Thyroid gland (tissue), 4 donors: Measurements from ENCODE around the gene FOXL3. TPM values are rescaled to one million over a fixed set of nuclear protein-coding genes. Genes with fewer than 3 reads are reported as not detected.

Experiments
- DNase-seq, 2 donors: peaks; one replicate each; pipeline ENCODE4 v3.0.0-alpha.2; 2019
- H3K27ac ChIP-seq, 3 donors: fragments of 200-600 bp; sonication (generic); 1 replicate in 2 of 3; 2 replicates in 1 of 3; pipeline ENCODE4 v1.5.1; 2016 to 2019; ENCODE audit warnings: mild to moderate bottlenecking in 1 of 3, moderate library complexity in 1 of 3
- H3K27me3 ChIP-seq: fragments of 200-600 bp; sonication (generic); one replicate; pipeline ENCODE4 v1.5.1; 2019
- H3K36me3 ChIP-seq, 2 donors: fragments of 200-600 bp; sonication (generic); one replicate each; pipeline ENCODE4 v1.5.1; 2016 to 2019
- H3K4me1 ChIP-seq, 2 donors: fragments of 200-600 bp; sonication (generic); one replicate each; pipeline ENCODE4 v1.5.1; 2017 to 2019
- H3K4me3 ChIP-seq, 3 donors: fragments of 200-600 bp; sonication (generic); replicated peaks in 1 of 3; 1 replicate in 2 of 3; 2 replicates in 1 of 3; pipeline ENCODE4 v1.5.1; 2016; ENCODE audit warnings: mild to moderate bottlenecking in 1 of 3
- H3K9me3 ChIP-seq: fragments of 200-600 bp; sonication (generic); one replicate; pipeline ENCODE4 v1.5.1; 2017
- CTCF ChIP-seq, 6 experiments: fragments of 200-600 bp in 3 of 6; fragments of 450-650 bp in 3 of 6; sonication (generic) in 3 of 6; IDR thresholded peaks; one replicate each; pipeline ENCODE4 v1.5.1; 2016 to 2019; ENCODE audit warnings: antibody characterized with exemption in 6 of 6, mild to moderate bottlenecking in 2 of 6, inconsistent platforms in 1 of 6, moderate library complexity in 1 of 6
- POLR2A ChIP-seq, 2 donors: fragments of 450-650 bp; IDR thresholded peaks; one replicate each; pipeline ENCODE4 v1.6.1; 2017; ENCODE audit warnings: antibody characterized with exemption in 2 of 2, mild to moderate bottlenecking in 2 of 2, moderate library complexity in 1 of 2
- WGBS, 2 donors: methylation state at CpG; one replicate each; pipeline ENCODE4 v1.1.5; 2017; 5-methylcytosine and 5-hydroxymethylcytosine counted together
- intact Hi-C: fragments of 100-400 bp; cut with DNase I; formaldehyde crosslinking; loops from one replicate; pipeline ENCODE4 v1.15.1; 2023
- total RNA-seq, 4 donors: library from RNA; depleted of rRNA; stranded (reverse); fragments of >200 nt; gene quantifications; one replicate each; pipeline ENCODE4 v1.2.3, GENCODE V29; 2016

Gene FOXL3
- total RNA-seq, 4 donors from 2014 or later, result not detected

DNA sequence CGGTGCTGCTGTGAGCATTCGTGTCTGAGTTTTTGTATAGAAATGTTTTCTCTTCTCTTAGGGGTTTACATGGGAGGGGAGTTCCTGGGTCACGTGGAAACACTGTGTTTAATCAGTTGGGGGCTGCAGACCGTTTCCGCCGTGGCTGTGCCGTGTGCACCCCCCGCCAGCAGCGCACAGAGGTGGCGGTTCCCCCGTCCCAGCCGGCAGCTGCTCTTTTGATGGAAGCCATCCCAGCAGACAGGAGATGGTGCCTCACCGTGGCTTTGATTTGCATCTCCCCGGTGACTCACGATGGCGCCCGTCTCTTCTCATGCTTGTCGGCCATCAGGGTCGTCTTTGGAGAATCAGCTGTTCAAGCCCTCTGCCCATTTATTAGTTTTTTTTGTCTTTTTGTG is 34.9 kb upstream of the FOXL3 start:
- Histone ChIP-seq H3K4me3 (no peak overlapping the region), H3K4me1 (no peaks in the 10 kb centered on the region), H3K9me3 (no peaks in the 10 kb centered on the region), H3K27ac (no peak overlapping the region), H3K27me3 (no peaks in the 10 kb centered on the region), H3K36me3 (peaks cover 29 to 38% of the 10 kb centered on the region in 2 donors)
- WGBS, 2 donors, result 91 to 96% methylated on average over 19 of the region's 19 CpGs
- TF ChIP-seq POLR2A (IDR thresholded peaks at IDR 0.05) (no peak), CTCF (IDR thresholded peaks at IDR 0.05) (no peak)
- DNase-seq, result no peak
- intact Hi-C loops, result no loop called here

- H3K9me3 ChIP-seq, result no peaks in the 10 kb centered on the region
- H3K4me1 ChIP-seq, result no peaks in the 10 kb centered on the region
- no peaks in the 10 kb centered on the region for H3K27me3 ChIP-seq
- no peak overlapping the region for H3K4me3 ChIP-seq
- no peak for DNase-seq
- H3K27ac ChIP-seq, result no peak overlapping the region
- WGBS, 2 donors, result 91 to 95% methylated on average over 22 to 43 of the region's 44 CpGs
- H3K36me3 ChIP-seq, result peaks cover 37 to 43% of the 10 kb centered on the region in 2 donors
- no peak for TF ChIP-seq POLR2A (IDR thresholded peaks at IDR 0.05)
- intact Hi-C loops, result no loop called here
Measured at GRCh38 chr7:255721-256361, 34.1 kb upstream of the FOXL3 start.

GRCh38 chr7:256461-256940 is 33.5 kb upstream of the FOXL3 start:
- intact Hi-C loops, result no loop called here

GRCh38 chr7:256981-257646 is 32.9 kb upstream of the FOXL3 start:
- H3K4me1 ChIP-seq, result no peaks in the 10 kb centered on the region
- TF ChIP-seq CTCF (IDR thresholded peaks at IDR 0.05) (no peak), POLR2A (IDR thresholded peaks at IDR 0.05) (no peak)
- no peak overlapping the region for H3K4me3 ChIP-seq
- intact Hi-C loops, result no loop called here
- peaks cover 39 to 46% of the 10 kb centered on the region in 2 donors for H3K36me3 ChIP-seq
- DNase-seq, result no peak
- no peak overlapping the region for H3K27ac ChIP-seq
- 93% methylated on average over 20 to 27 of the region's 29 CpGs for WGBS, 2 donors
- H3K9me3 ChIP-seq, result no peaks in the 10 kb centered on the region
- H3K27me3 ChIP-seq, result no peaks in the 10 kb centered on the region

More at GRCh38 chr7:256461-256940, 33.5 kb upstream of the FOXL3 start:
- Histone ChIP-seq H3K27me3 (no peaks in the 10 kb centered on the region), H3K9me3 (no peaks in the 10 kb centered on the region), H3K27ac (no peak overlapping the region), H3K4me3 (no peak overlapping the region), H3K4me1 (no peaks in the 10 kb centered on the region), H3K36me3 (peaks cover 39 to 46% of the 10 kb centered on the region in 2 donors)
- WGBS, 2 donors, result 95 to 97% methylated on average over 34 to 38 of the region's 38 CpGs
- no peak for DNase-seq
- TF ChIP-seq CTCF (IDR thresholded peaks at IDR 0.05) (no peak), POLR2A (IDR thresholded peaks at IDR 0.05) (no peak)

GRCh38 chr7:257647-257992 is 32.4 kb upstream of the FOXL3 start:
- intact Hi-C loops, result no loop called here
- DNase-seq, result no peak
- TF ChIP-seq POLR2A (IDR thresholded peaks at IDR 0.05) (no peak), CTCF (IDR thresholded peaks at IDR 0.05) (no peak)
- no peak overlapping the region for H3K4me3 ChIP-seq
- peaks cover 39 to 42% of the 10 kb centered on the region in 2 donors for H3K36me3 ChIP-seq
- H3K27ac ChIP-seq, result no peak overlapping the region
- H3K4me1 ChIP-seq, result no peaks in the 10 kb centered on the region
- H3K27me3 ChIP-seq, result no peaks in the 10 kb centered on the region
- H3K9me3 ChIP-seq, result no peaks in the 10 kb centered on the region
- 53 to 70% methylated on average over 2 to 3 of the region's 5 CpGs for WGBS, 2 donors
